Measurements from ENCODE around the gene DIS3L2.
"Not testable (repeated sequence)": the region's sequence is repeated elsewhere in the genome, so short reads cannot be mapped to it uniquely, and the experiment has no call there.

DIS3L2 gene

GRCh38 chr2:232013701-232014353, 52.3 kb downstream of the DIS3L2 start:
- peak; percentile 45 to 66 (median 58) for DNase-seq

- DNase-seq = no peak
Measured at GRCh38 chr2:232014681-232015080, 53.2 kb downstream of the DIS3L2 start.

GRCh38 chr2:232018181-232018580, 56.7 kb downstream of the DIS3L2 start:
- DNase-seq = no peak

GRCh38 chr2:232022718-232023117, 61.2 kb downstream of the DIS3L2 start:
- no peak for DNase-seq

- DNase-seq = no peak
Measured at GRCh38 chr2:232023426-232023825, 61.9 kb downstream of the DIS3L2 start.

GRCh38 chr2:232024457-232024856, 62.9 kb downstream of the DIS3L2 start:
- no peak for DNase-seq

- no peak for DNase-seq
Measured at GRCh38 chr2:232026910-232027309, 65.4 kb downstream of the DIS3L2 start.

- DNase-seq = no peak
Measured at GRCh38 chr2:232027530-232027929, 66.0 kb downstream of the DIS3L2 start.

- no peak for DNase-seq
Measured at GRCh38 chr2:232028071-232028470, 66.6 kb downstream of the DIS3L2 start.

GRCh38 chr2:232028631-232029030, 67.1 kb downstream of the DIS3L2 start:
- DNase-seq = no peak

GRCh38 chr2:232029346-232029745, 67.8 kb downstream of the DIS3L2 start:
- DNase-seq = no peak

- no peak for DNase-seq
Measured at GRCh38 chr2:232030229-232030628, 68.7 kb downstream of the DIS3L2 start.

- not testable (repeated sequence) for DNase-seq
Measured at GRCh38 chr2:232035292-232035691, 73.8 kb downstream of the DIS3L2 start.

GRCh38 chr2:232036876-232037275, 75.4 kb downstream of the DIS3L2 start:
- not testable (repeated sequence) for DNase-seq

- no peak for DNase-seq
Measured at GRCh38 chr2:232038251-232038880, 76.9 kb downstream of the DIS3L2 start.

GRCh38 chr2:232038881-232039485, 77.5 kb downstream of the DIS3L2 start:
- DNase-seq = no peak

- no peak for DNase-seq
Measured at GRCh38 chr2:232042911-232043574, 81.5 kb downstream of the DIS3L2 start.

GRCh38 chr2:232043966-232044365, 82.5 kb downstream of the DIS3L2 start:
- DNase-seq = no peak

GRCh38 chr2:232049350-232049749, 87.8 kb downstream of the DIS3L2 start:
- DNase-seq = no peak

- DNase-seq = no peak
Measured at GRCh38 chr2:232052591-232052990, 91.1 kb downstream of the DIS3L2 start.

- DNase-seq = no peak
Measured at GRCh38 chr2:232053777-232054176, 92.3 kb downstream of the DIS3L2 start.

GRCh38 chr2:232058063-232058877, 96.8 kb downstream of the DIS3L2 start:
- DNase-seq = no peak

GRCh38 chr2:232058931-232059330, 97.4 kb downstream of the DIS3L2 start:
- DNase-seq = no peak

Measured in suppressor macrophage treated with lipopolysaccharide for 1 hour (primary cell).